Measurements from ENCODE around the gene NDST3.

Gene NDST3

GRCh38 chr4:118237531-118237930, 203.2 kb downstream of the NDST3 start:
- Histone ChIP-seq H3K9me2 (replicated peaks; ENCODE audit: insufficient read depth, low read length) (no peaks in the 10 kb centered on the region), H3K4me3 (ENCODE audit: insufficient read depth, low read length, poor library complexity, severe bottlenecking) (no peak overlapping the region), H3K79me2 (ENCODE audit: insufficient read depth, low read length) (no peaks in the 10 kb centered on the region), H3K9ac (ENCODE audit: low read length) (no peak overlapping the region), H3K27ac (ENCODE audit: low read depth, low read length) (no peak overlapping the region), H4K20me1 (ENCODE audit: low read depth, low read length) (no peaks in the 10 kb centered on the region), H3K27me3 (ENCODE audit: low read length) (no peaks in the 10 kb centered on the region), H3K36me3 (ENCODE audit: low read length) (no peaks in the 10 kb centered on the region), H3F3A (ENCODE audit: insufficient read depth) (no peaks in the 10 kb centered on the region), H2AFZ (ENCODE audit: low read depth, low read length, severe bottlenecking) (no peak overlapping the region), H3K9me3 (ENCODE audit: insufficient read depth, low read length) (no peaks in the 10 kb centered on the region), H3K4me2 (ENCODE audit: low read depth, low read length, poor library complexity, severe bottlenecking) (no peak overlapping the region)
- TF ChIP-seq EZH2phosphoT487 (conservative IDR thresholded peaks at IDR 0.05; ENCODE audit: low read length), result no peak
- TF ChIP-seq CTCF (IDR thresholded peaks at IDR 0.05; ENCODE audit: insufficient read depth, low read length, poor library complexity, severe bottlenecking), result no peak

- Histone ChIP-seq H3F3A (ENCODE audit: insufficient read depth) (no peaks in the 10 kb centered on the region), H3K9me3 (ENCODE audit: insufficient read depth, low read length) (no peaks in the 10 kb centered on the region), H3K79me2 (ENCODE audit: insufficient read depth, low read length) (no peaks in the 10 kb centered on the region), H3K27me3 (ENCODE audit: low read length) (no peaks in the 10 kb centered on the region), H3K4me2 (ENCODE audit: low read depth, low read length, poor library complexity, severe bottlenecking) (no peak overlapping the region), H3K9me2 (replicated peaks; ENCODE audit: insufficient read depth, low read length) (no peaks in the 10 kb centered on the region), H3K9ac (ENCODE audit: low read length) (no peak overlapping the region), H2AFZ (ENCODE audit: low read depth, low read length, severe bottlenecking) (no peak overlapping the region), H3K27ac (ENCODE audit: low read depth, low read length) (no peak overlapping the region), H3K36me3 (ENCODE audit: low read length) (no peaks in the 10 kb centered on the region), H3K4me3 (ENCODE audit: insufficient read depth, low read length, poor library complexity, severe bottlenecking) (no peak overlapping the region), H4K20me1 (ENCODE audit: low read depth, low read length) (no peaks in the 10 kb centered on the region)
- TF ChIP-seq CTCF (IDR thresholded peaks at IDR 0.05; ENCODE audit: insufficient read depth, low read length, poor library complexity, severe bottlenecking) (no peak), EZH2phosphoT487 (conservative IDR thresholded peaks at IDR 0.05; ENCODE audit: low read length) (no peak)
Measured at GRCh38 chr4:118249890-118250289, 215.6 kb downstream of the NDST3 start.

- Histone ChIP-seq H3K79me2 (ENCODE audit: insufficient read depth, low read length) (no peaks in the 10 kb centered on the region), H3K9ac (ENCODE audit: low read length) (no peak overlapping the region), H3K36me3 (ENCODE audit: low read length) (no peaks in the 10 kb centered on the region), H3F3A (ENCODE audit: insufficient read depth) (no peaks in the 10 kb centered on the region), H3K4me3 (ENCODE audit: insufficient read depth, low read length, poor library complexity, severe bottlenecking) (no peak overlapping the region), H3K4me2 (ENCODE audit: low read depth, low read length, poor library complexity, severe bottlenecking) (no peak overlapping the region), H3K27me3 (ENCODE audit: low read length) (no peaks in the 10 kb centered on the region), H4K20me1 (ENCODE audit: low read depth, low read length) (no peaks in the 10 kb centered on the region), H3K9me3 (ENCODE audit: insufficient read depth, low read length) (no peaks in the 10 kb centered on the region), H3K27ac (ENCODE audit: low read depth, low read length) (no peak overlapping the region), H2AFZ (ENCODE audit: low read depth, low read length, severe bottlenecking) (no peak overlapping the region), H3K9me2 (replicated peaks; ENCODE audit: insufficient read depth, low read length) (no peaks in the 10 kb centered on the region)
- TF ChIP-seq CTCF (IDR thresholded peaks at IDR 0.05; ENCODE audit: insufficient read depth, low read length, poor library complexity, severe bottlenecking) (no peak), EZH2phosphoT487 (conservative IDR thresholded peaks at IDR 0.05; ENCODE audit: low read length) (no peak)
Measured at GRCh38 chr4:118254368-118254767, 220.1 kb downstream of the NDST3 start.

Data from SU-DHL-6 (cell line).